GM21447 (cell line): ENCODE data around the gene KRT72.
"Not testable (repeated sequence)": the region's sequence is repeated elsewhere in the genome, so short reads cannot be mapped to it uniquely, and the experiment has no call there.

Source experiments
- ATAC-seq: cut with Tn5 transposase; IDR thresholded peaks from one replicate; pipeline ENCODE4 v1.9.1; 2021; ENCODE audit not compliant: unreplicated experiment

KRT72 gene

GRCh38 chr12:52608826-52609630 lies 7.8 kb upstream of the KRT72 start:
- ATAC-seq: no peak

GRCh38 chr12:52608161-52608560 lies 6.9 kb upstream of the KRT72 start:
- ATAC-seq: no peak

GRCh38 chr12:52607314-52607713 lies 6.1 kb upstream of the KRT72 start:
- ATAC-seq: no peak

GRCh38 chr12:52606581-52607218 lies 5.4 kb upstream of the KRT72 start:
- ATAC-seq: no peak

GRCh38 chr12:52606096-52606495 lies 4.8 kb upstream of the KRT72 start:
- no peak for ATAC-seq

GRCh38 chr12:52605542-52605941 lies 4.3 kb upstream of the KRT72 start:
- no peak for ATAC-seq

- no peak for ATAC-seq
Measured at GRCh38 chr12:52604859-52605258, 3.6 kb upstream of the KRT72 start.

GRCh38 chr12:52603314-52603713 lies 2.1 kb upstream of the KRT72 start:
- no peak for ATAC-seq

- ATAC-seq: no peak
Measured at GRCh38 chr12:52602552-52602951, 1.3 kb upstream of the KRT72 start.

- no peak for ATAC-seq
Measured at GRCh38 chr12:52601671-52602070, 408 bp upstream of the KRT72 start.

GRCh38 chr12:52600475-52600874 lies 788 bp downstream of the KRT72 start:
- ATAC-seq: no peak

- ATAC-seq: no peak
Measured at GRCh38 chr12:52600071-52600470, 1.2 kb downstream of the KRT72 start.

- ATAC-seq: no peak
Measured at GRCh38 chr12:52598966-52599365, 2.3 kb downstream of the KRT72 start.

- not testable (repeated sequence) for ATAC-seq
Measured at GRCh38 chr12:52594237-52594636, 7.0 kb downstream of the KRT72 start.

- ATAC-seq: no peak
Measured at GRCh38 chr12:52591521-52591920, 9.7 kb downstream of the KRT72 start.

- no peak for ATAC-seq
Measured at GRCh38 chr12:52590021-52590420, 11.2 kb downstream of the KRT72 start.

- ATAC-seq: no peak
Measured at GRCh38 chr12:52587563-52587962, 13.7 kb downstream of the KRT72 start.

- no peak for ATAC-seq
Measured at GRCh38 chr12:52585946-52586345, 15.3 kb downstream of the KRT72 start.

GRCh38 chr12:52585066-52585465 lies 16.2 kb downstream of the KRT72 start:
- ATAC-seq: no peak

GRCh38 chr12:52584156-52584682 lies 17.0 kb downstream of the KRT72 start:
- ATAC-seq: no peak

GRCh38 chr12:52582971-52583456 lies 18.2 kb downstream of the KRT72 start:
- no peak for ATAC-seq

GRCh38 chr12:52582486-52582885 lies 18.8 kb downstream of the KRT72 start:
- no peak for ATAC-seq
